ENCODE measurements around the gene CFAP52. TPM values are rescaled to one million over a fixed set of nuclear protein-coding genes. Genes with fewer than 3 reads are reported as not detected.

The CFAP52 gene
- total RNA-seq = not detected in 2 replicates

GRCh38 chr17:9576521-9577372, at the start of gene CFAP52:
CFAP52 (plus strand) TSS chr17:9576642; CDS start chr17:9576696, 54 bp downstream.

GRCh38 chr17:9575381-9576101, 901 bp upstream of the CFAP52 start, which contains the start of gene STX8:
STX8 (minus strand) TSS chr17:9575820; CDS start chr17:9575808, 12 bp downstream.

GRCh38 chr17:9644910-9645751, 68.7 kb downstream of the CFAP52 start, which contains the start of gene USP43:
USP43 (plus strand) TSS chr17:9645517; CDS start chr17:9645633, 116 bp downstream.

Other genes with a start within 250 kb of the CFAP52 start
- 43.2 and 47.4 TPM in 2 replicates for gene STX8, start 822 bp upstream of the CFAP52 start, total RNA-seq
- gene USP43, start 68.9 kb downstream of the CFAP52 start, total RNA-seq = 4.6 and 8.4 TPM in 2 replicates
- not detected in 2 replicates for gene DHRS7C, start 214.9 kb downstream of the CFAP52 start, total RNA-seq
- gene GSG1L2, start 245.4 kb downstream of the CFAP52 start, total RNA-seq = not detected in 2 replicates
- gene GLP2R, start 249.3 kb downstream of the CFAP52 start, total RNA-seq = 0.51 TPM in 1 of 2 replicates, not detected in the other

Measured in mesangial cell (primary cell).